NCI-H187 (cell line): ENCODE results near the gene GOLGA6L26.
"Not testable (repeated sequence)": the region's sequence is repeated elsewhere in the genome, so short reads cannot be mapped to it uniquely, and the experiment has no call there.

Experiments
- DNase-seq, 2 experiments: peaks; one replicate each; lab custom pipeline; 2025; lab: John Stamatoyannopoulos, UW

Gene GOLGA6L26

DNA sequence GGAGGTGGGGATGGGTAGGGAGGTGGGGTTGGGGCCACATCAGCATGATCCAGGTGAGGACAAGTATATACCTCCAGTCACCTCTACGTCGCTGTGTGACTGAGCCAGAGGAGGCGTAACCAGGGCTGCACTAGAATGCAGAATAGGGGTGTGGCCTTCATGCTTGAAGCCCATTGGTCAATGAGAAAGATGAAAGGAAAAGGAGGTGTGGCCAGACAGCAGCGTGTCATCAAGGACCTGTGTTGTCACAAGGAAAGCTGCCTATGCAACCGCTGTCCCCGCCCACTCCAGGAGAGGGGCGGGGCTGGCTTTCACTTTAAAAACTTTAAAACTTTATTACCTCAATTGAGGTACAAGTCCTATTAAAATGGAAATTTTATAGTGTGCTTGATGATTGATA, at the start of gene GOLGA6L26:
TSS of gene GOLGA6L26 (minus strand) at position 101 of the 400 bp plus-strand sequence. CDS start at position 40, 61 bp downstream.
- DNase-seq, result not testable (repeated sequence)

DNA sequence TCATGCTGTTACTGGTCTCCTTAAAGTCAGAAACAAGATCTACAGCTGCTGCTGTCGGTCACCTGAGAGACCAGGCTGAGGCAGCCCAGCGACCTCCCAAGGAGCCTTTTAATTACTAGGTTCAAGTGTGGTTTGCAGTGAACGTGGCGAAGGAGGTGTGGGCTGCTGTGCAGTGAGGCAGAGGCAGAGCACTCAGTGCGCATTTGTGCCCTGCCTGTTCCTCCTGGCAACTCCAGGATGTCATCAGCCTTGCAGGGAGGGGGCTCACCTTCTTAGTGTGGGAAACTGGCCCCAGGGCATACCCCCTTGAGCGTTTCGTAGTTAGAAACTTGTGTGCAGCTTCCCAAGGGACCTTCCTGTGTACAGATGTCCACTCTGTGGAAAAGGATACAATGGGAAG, 47.2 kb upstream of the GOLGA6L26 start:
- not testable (repeated sequence) for DNase-seq

GRCh38 chr15:23380700-23381099, 46.7 kb upstream of the GOLGA6L26 start:
- DNase-seq, result not testable (repeated sequence)

GRCh38 chr15:23378946-23379345, 45.0 kb upstream of the GOLGA6L26 start:
- DNase-seq, result not testable (repeated sequence)

GRCh38 chr15:23374226-23374625, 40.2 kb upstream of the GOLGA6L26 start:
- not testable (repeated sequence) for DNase-seq

- DNase-seq, result not testable (repeated sequence)
These were observed 39.0 kb upstream of the GOLGA6L26 start for GRCh38 chr15:23372891-23373600.

DNA sequence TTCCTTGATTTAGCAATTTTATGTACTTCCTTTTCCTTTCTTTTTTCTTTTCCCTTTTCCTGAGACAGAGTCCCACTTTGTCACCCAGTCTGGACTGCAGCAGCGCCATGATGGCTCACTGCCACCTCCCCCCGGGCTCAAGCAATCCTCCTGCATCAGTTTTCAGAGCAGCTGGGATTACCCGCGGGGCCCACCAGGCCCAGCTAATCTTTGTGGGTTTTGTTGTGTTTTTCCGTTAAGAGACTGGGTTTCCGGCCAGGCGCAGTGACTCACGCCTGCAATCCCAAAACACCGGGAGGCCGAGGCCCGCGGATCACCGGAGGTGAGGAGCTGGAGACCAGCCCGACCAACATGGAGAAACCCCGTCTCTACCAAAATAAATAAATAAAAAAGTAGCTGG, 38.3 kb upstream of the GOLGA6L26 start:
- DNase-seq, result no peak

DNA sequence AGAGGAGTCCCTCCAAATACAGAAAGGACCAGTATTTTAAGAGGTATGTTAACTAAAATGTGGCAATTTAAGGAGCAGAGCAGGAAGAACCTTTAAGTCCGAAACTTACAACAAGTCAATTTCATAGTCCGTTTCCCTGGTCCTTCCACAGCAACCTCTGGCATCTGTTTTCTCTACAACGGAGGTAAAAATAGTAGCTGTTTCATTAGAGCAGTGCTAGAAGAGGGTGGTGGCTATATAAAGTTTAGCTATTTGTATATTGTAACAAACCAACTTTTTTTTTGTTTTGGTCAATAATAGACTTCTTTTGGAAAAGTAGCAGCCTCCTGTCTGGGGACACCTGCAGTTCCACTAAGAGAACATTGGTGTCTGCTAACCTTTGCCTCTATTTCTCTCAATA, 37.9 kb upstream of the GOLGA6L26 start:
- DNase-seq, result not testable (repeated sequence)

DNA sequence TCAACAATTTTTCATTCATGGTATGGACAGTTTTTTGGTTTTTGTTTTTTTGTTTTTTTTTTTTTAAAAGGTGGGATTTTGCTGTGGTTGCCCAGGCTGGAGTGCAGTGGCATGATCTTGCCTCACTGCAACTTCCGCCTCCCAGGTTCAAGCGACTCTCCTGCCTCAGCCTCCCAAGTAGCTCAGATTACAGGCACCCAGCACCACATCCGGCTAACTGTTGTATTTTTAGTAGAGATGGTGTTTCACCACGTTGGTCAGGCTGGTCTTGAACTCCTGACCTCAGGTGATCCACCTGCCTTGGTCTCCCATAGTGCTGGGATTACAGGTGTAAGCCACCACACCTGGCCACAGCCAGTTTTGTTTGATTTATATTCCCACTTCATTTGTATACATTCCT, 37.1 kb upstream of the GOLGA6L26 start:
- not testable (repeated sequence) for DNase-seq

GRCh38 chr15:23370578-23370977, 36.6 kb upstream of the GOLGA6L26 start:
- no peak for DNase-seq

GRCh38 chr15:23364261-23364660, 30.3 kb upstream of the GOLGA6L26 start:
- DNase-seq, result not testable (repeated sequence)

- not testable (repeated sequence) for DNase-seq
These were observed 28.6 kb upstream of the GOLGA6L26 start for GRCh38 chr15:23362622-23363021.

DNA sequence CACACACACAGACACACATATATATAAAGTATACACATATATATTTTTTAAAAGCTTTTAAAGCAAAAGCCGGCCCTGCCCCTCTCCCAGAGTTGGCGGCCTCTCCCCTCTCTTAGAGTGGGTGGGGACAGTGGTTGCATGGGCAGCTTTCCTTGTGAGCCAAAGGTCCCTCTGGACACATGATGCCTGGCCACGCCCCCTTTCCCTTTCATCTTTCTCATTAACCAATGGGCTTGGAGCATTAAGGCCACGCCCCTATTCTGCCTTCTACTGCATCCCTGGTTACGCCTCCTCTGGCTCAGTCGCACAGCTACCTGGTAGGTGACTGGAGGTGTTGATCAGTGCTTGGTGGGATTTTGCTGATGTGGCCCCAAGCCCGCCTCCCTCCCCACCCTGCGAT, 20.5 kb upstream of the GOLGA6L26 start, which contains the start of gene GOLGA8S:
TSS of gene GOLGA8S (plus strand) at position 301 of the 400 bp plus-strand sequence. CDS start at position 363, 62 bp downstream.
- DNase-seq, result not testable (repeated sequence)

GRCh38 chr15:23311233-23311632, 22.8 kb downstream of the GOLGA6L26 start:
- DNase-seq, result not testable (repeated sequence)

DNA sequence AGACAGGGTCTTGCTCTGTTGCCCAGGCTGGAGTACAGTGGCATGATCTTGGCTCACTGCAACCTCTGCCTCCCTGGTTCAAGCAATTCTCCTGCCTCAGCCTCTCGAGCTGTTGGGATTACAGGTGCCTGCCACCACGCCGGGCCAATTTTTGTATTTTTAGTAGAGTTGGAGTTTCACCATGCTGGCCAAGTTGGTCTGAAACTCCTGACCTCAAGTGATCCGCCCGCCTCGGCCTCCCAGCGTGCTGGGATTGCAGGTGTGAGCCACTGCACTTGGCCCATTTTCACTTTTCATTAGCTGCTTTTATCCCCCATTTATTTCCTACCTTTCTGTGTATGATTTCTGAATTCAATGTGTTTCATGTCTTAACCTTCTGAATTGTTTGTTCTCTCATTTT, 28.1 kb downstream of the GOLGA6L26 start:
- not testable (repeated sequence) for DNase-seq

DNA sequence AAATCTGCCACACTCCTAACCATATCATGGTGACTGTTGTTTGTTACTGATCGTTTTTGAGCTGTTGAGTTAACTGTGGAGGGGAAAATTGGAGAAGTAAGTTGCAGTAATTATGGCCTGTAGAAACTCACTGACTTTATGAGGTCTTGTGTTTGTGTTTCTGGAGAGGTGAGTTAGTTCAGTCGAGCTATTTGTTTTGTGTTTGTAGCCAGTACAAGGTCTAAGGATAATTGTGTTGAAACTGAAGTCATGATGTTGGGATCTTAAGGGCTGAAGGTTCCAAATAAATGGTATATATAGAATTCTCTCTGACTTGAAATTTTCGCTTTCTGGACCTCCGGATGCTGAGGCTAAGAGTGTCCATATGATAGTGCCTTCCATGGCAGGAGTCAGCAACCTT, 29.2 kb downstream of the GOLGA6L26 start:
- DNase-seq, result not testable (repeated sequence)

DNA sequence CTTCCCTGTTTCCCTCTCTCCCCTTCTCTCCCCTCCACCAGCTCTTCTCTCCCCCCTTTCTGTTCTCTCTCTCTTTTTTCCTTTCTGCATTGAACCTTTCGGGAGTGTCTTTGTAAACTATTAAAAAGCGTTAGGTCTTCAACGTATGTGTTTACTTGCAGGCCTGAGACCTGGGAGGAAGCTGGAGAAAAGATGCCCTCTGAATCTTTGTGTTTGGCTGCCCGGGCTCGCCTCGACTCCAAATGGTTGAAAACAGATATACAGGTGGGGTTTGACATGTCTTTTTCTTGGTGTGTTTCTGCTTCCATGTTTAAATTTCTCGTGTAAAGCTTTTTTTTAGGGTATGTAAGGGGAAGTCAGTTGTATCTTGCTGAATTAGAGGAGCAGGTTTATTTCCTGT, 29.7 kb downstream of the GOLGA6L26 start:
- DNase-seq, result not testable (repeated sequence)

- not testable (repeated sequence) for DNase-seq
These were observed 30.3 kb downstream of the GOLGA6L26 start for GRCh38 chr15:23303654-23304053.

- not testable (repeated sequence) for DNase-seq
These were observed 30.8 kb downstream of the GOLGA6L26 start for GRCh38 chr15:23303246-23303645.
